Fibroblast of lung (primary cell): ENCODE data around the gene CAMK1D.

Source experiments
- CTCF ChIP-seq, 2 donors: IDR thresholded peaks in 1 of 2; conservative IDR thresholded peaks in 1 of 2; 1 replicate in 1 of 2; 2 replicates in 1 of 2; pipeline ENCODE4 v1.5.1; 2011 to 2012; ENCODE audit warnings: low read length in 2 of 2, control low read depth in 1 of 2, inconsistent platforms in 1 of 2, low read depth in 1 of 2, mild to moderate bottlenecking in 1 of 2
- EZH2 ChIP-seq: IDR thresholded peaks from 2 replicates; pipeline ENCODE4 v1.5.1; 2012; ENCODE audit warnings: low read length, control low read depth, mild to moderate bottlenecking; ENCODE audit errors: missing control alignments

- no peak for TF ChIP-seq CTCF (conservative IDR thresholded peaks at IDR 0.05 in 1 of 2, IDR thresholded peaks at IDR 0.05 in 1 of 2; ENCODE audit: low read depth in 1 of 2, low read length in 2 of 2)
- TF ChIP-seq EZH2: no peak
These were observed 186.3 kb downstream of the CAMK1D start for GRCh38 chr10:12535656-12536055.
